Activated naive CD8-positive, alpha-beta T cell treated with anti-CD3 and anti-CD28 coated beads, Interleukin-2, amount 50 U/mL, for 16 hours (primary cell): Measurements from ENCODE around the gene MEIOSIN.
"Not testable (repeated sequence)": the region's sequence is repeated elsewhere in the genome, so short reads cannot be mapped to it uniquely, and the experiment has no call there.

Source experiments
- DNase-seq: peaks from one replicate; pipeline ENCODE4 v3.0.0-alpha.2; 2020; ENCODE audit warnings: low read depth, low spot score

The MEIOSIN gene

GRCh38 chr19:45798995-45799517 is 65.8 kb downstream of the MEIOSIN start:
- no peak for DNase-seq

DNA sequence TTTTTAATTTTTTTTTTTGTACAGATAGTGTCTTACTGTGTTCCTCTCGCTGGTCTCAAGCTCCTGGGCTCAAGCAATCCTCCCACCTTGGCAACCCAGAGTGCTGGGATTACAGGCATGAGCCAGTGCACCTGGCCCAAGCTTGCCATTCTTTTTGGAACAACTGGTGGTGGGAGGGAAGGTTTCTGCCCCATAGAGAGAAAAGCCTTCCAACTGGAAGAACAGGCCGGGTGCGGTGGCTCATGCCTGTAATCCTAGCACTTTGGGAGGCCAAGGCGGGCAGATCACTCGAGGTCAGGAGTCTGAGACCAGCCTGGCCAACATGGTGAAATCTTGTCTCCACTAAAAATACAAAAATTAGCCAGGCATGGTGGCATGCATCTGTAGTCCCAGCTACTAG is 66.3 kb downstream of the MEIOSIN start:
- not testable (repeated sequence) for DNase-seq

DNA sequence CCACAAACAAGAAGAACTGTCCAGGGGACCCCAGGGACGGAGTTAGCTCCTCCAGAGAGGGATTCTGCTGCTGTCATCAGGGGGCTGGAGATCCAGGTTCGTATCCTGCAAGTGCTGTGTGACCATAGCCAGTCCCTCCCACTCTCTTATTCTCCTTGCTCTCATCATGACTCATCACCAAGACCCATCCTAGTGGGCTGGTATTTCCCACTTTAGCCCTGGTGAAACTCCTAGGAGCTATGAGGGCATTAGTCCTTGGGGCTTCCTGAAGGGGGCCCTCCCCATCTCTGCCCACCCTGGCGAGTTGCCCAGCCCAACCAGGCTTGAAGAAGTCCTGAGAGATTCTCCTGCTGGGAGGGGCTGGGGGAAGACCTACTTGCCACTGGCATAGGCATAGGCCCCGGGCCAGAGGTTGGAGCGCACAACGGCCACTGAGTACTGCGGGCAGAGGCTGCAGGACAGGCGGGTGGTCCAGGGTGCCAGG is 66.9 kb downstream of the MEIOSIN start:
- no peak for DNase-seq

GRCh38 chr19:45801603-45802175 is 68.5 kb downstream of the MEIOSIN start:
- no peak for DNase-seq

DNA sequence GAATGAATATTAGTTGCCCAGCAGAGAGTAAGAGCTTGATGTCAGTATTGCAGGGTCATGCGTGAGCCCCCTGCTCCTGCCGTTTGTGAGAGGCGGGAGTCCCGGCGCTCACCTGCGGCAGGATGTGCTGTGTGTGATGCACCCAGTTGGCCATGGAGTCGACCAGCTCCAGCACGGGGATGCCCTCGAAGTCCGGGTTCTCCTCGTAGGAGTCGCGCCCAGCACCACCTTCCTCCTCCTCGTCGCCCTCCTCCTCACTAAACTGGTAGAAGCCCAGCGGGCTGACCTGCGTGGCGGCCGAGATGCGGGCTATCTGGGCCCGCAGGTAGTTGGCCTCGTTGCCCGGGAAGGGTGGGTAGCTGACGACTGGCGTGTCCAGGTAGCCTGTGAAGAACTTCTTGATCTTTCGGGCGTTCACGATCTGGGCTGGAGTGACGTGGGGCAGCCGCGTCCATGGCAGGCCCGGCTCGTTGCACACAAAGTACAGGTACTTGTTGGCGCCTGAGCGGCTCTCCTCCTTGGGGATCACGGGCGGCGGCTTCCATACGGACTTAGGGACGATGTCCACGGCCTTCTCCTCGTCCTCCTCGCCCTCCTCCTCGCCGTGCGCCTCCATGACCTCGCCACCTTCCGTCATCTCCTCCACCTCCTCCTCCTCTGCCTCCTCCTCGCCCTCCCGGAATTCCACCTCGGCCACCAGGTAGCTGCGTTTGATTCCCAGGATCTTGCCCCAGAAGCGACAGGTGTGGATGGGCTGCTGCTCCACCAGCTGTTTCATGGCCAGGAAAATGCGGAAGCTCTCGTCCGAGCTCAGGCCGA is 71.1 kb downstream of the MEIOSIN start:
- no peak for DNase-seq

- DNase-seq, result no peak
These were observed 71.7 kb downstream of the MEIOSIN start for GRCh38 chr19:45804959-45805230.

- no peak for DNase-seq
These were observed 72.5 kb downstream of the MEIOSIN start for GRCh38 chr19:45805719-45806118.

- no peak for DNase-seq
These were observed 76.5 kb downstream of the MEIOSIN start for GRCh38 chr19:45809643-45810159.

GRCh38 chr19:45812297-45812696 is 79.1 kb downstream of the MEIOSIN start:
- no peak for DNase-seq
